Chondrocyte (in vitro differentiated cells): Measurements from ENCODE around the gene PHF13. TPM values are rescaled to one million over a fixed set of nuclear protein-coding genes. Genes with fewer than 3 reads are reported as not detected.

Experiments
- DNase-seq: peaks from one replicate; pipeline ENCODE4 v3.0.0; 2021; ENCODE audit warnings: mixed read lengths, low spot score
- H3K27ac Mint-ChIP-seq: one replicate; pipeline ENCODE4 v1.8.0; 2021; ENCODE audit warnings: mild to moderate bottlenecking, moderate library complexity, mixed read lengths; ENCODE audit not compliant: unreplicated experiment
- H3K27me3 Mint-ChIP-seq: 2 replicates; pipeline ENCODE4 v1.8.0; 2021; ENCODE audit warnings: low read depth, mixed read lengths
- H3K36me3 Mint-ChIP-seq: 2 replicates; pipeline ENCODE4 v1.8.0; 2021; ENCODE audit warnings: low read depth, mixed read lengths
- H3K4me1 Mint-ChIP-seq: 2 replicates; pipeline ENCODE4 v1.8.0; 2021; ENCODE audit warnings: low read depth, mild to moderate bottlenecking, mixed read lengths
- H3K4me3 Mint-ChIP-seq: one replicate; pipeline ENCODE4 v1.8.0; 2021; ENCODE audit warnings: mild to moderate bottlenecking, moderate library complexity, mixed read lengths; ENCODE audit not compliant: unreplicated experiment
- H3K9me3 Mint-ChIP-seq: 2 replicates; pipeline ENCODE4 v1.8.0; 2021; ENCODE audit warnings: low read depth, mixed read lengths
- CTCF ChIP-seq: fragments of 200-600 bp; sonication (generic); IDR thresholded peaks from 2 replicates; pipeline ENCODE4 v1.5.0; 2021; ENCODE audit warnings: antibody characterized with exemption, mild to moderate bottlenecking, moderate library complexity
- total RNA-seq: library from RNA; stranded (reverse); gene quantifications from 3 replicates; pipeline ENCODE4 v1.2.1, GENCODE V29; 2021

Gene PHF13
- total RNA-seq, 1 donor from 2014 or later = 25.6 TPM

- TF ChIP-seq CTCF = peak; percentile 49
- Mint-ChIP-seq H3K4me1 (peaks cover 28% of the 10 kb centered on the region), H3K36me3 (no peaks in the 10 kb centered on the region), H3K9me3 (no peaks in the 10 kb centered on the region), H3K27ac (no peak overlapping the region), H3K4me3 (no peak overlapping the region), H3K27me3 (no peaks in the 10 kb centered on the region)
- no peak for DNase-seq
Observed at GRCh38 chr1:6584126-6585080, 29.1 kb upstream of the PHF13 start.

- Mint-ChIP-seq H3K27me3 (no peaks in the 10 kb centered on the region), H3K4me1 (peaks cover 22% of the 10 kb centered on the region), H3K27ac (no peak overlapping the region), H3K4me3 (no peak overlapping the region), H3K9me3 (no peaks in the 10 kb centered on the region), H3K36me3 (no peaks in the 10 kb centered on the region)
- TF ChIP-seq CTCF = no peak
- no peak for DNase-seq
Observed at GRCh38 chr1:6585081-6585722, 28.3 kb upstream of the PHF13 start.

GRCh38 chr1:6585841-6586240 lies 27.7 kb upstream of the PHF13 start:
- Mint-ChIP-seq H3K36me3 (peaks cover 3% of the 10 kb centered on the region), H3K4me3 (no peak overlapping the region), H3K9me3 (no peaks in the 10 kb centered on the region), H3K4me1 (peaks cover 16% of the 10 kb centered on the region), H3K27ac (no peak overlapping the region), H3K27me3 (no peaks in the 10 kb centered on the region)
- TF ChIP-seq CTCF = no peak
- DNase-seq = no peak

GRCh38 chr1:6586404-6586816 lies 27.1 kb upstream of the PHF13 start:
- no peak for DNase-seq
- Mint-ChIP-seq H3K9me3 (no peaks in the 10 kb centered on the region), H3K4me1 (peaks cover 10% of the 10 kb centered on the region), H3K27me3 (no peaks in the 10 kb centered on the region), H3K27ac (no peak overlapping the region), H3K36me3 (peaks cover 3% of the 10 kb centered on the region), H3K4me3 (no peak overlapping the region)
- no peak for TF ChIP-seq CTCF

GRCh38 chr1:6587261-6588005 lies 26.1 kb upstream of the PHF13 start:
- no peaks in the 10 kb centered on the region for H3K9me3 Mint-ChIP-seq
- H3K4me3 Mint-ChIP-seq = no peak overlapping the region
- H3K27me3 Mint-ChIP-seq = no peaks in the 10 kb centered on the region
- peaks cover under 1% of the 10 kb centered on the region for H3K4me1 Mint-ChIP-seq
- no peak overlapping the region for H3K27ac Mint-ChIP-seq
- no peak for TF ChIP-seq CTCF
- no peak for DNase-seq
- H3K36me3 Mint-ChIP-seq = peaks cover 3% of the 10 kb centered on the region
